Activated T-cell treated with anti-CD3 and anti-CD28 coated beads, Interleukin-2, amount 50 U/mL, for 72 hours (primary cell): Measurements from ENCODE around the gene KRT14. TPM values are rescaled to one million over a fixed set of nuclear protein-coding genes. Genes with fewer than 3 reads are reported as not detected.
"Not testable (repeated sequence)": the region's sequence is repeated elsewhere in the genome, so short reads cannot be mapped to it uniquely, and the experiment has no call there.

ENCODE experiments used
- ATAC-seq, 2 donors: fragments of 150-1000 bp; cut with Tn5 transposase; replicated peaks in 1 of 2; 2 replicates each; pipeline ENCODE4 v1.10.0; 2021; ENCODE audit warnings: moderate library complexity in 2 of 2, mild to moderate bottlenecking in 1 of 2
- DNase-seq, 2 donors: peaks; one replicate each; pipeline ENCODE4 v3.0.0; 2021 to 2022; ENCODE audit warnings: mixed read lengths in 1 of 2
- H3K27ac Mint-ChIP-seq: one replicate; pipeline ENCODE4 v1.8.0; 2022; ENCODE audit warnings: mild to moderate bottlenecking, moderate library complexity, mixed read lengths
- H3K27me3 Mint-ChIP-seq: one replicate; pipeline ENCODE4 v1.8.0; 2022; ENCODE audit warnings: low read depth, mixed read lengths
- H3K36me3 Mint-ChIP-seq, 2 donors: one replicate each; pipeline ENCODE4 v1.8.0; 2022; ENCODE audit warnings: mixed read lengths in 2 of 2, mild to moderate bottlenecking in 1 of 2; ENCODE audit not compliant: insufficient read depth in 2 of 2
- H3K4me1 Mint-ChIP-seq: one replicate; pipeline ENCODE4 v1.8.0; 2022; ENCODE audit warnings: low read depth, mixed read lengths
- H3K4me3 Mint-ChIP-seq, 2 donors: one replicate each; pipeline ENCODE4 v1.8.0; 2022; ENCODE audit warnings: mild to moderate bottlenecking in 2 of 2, mixed read lengths in 2 of 2, moderate library complexity in 2 of 2
- H3K9me3 Mint-ChIP-seq, 2 donors: one replicate each; pipeline ENCODE4 v1.8.0; 2022; ENCODE audit warnings: mixed read lengths in 2 of 2
- total RNA-seq, 2 donors: library from RNA; stranded (reverse); gene quantifications; one replicate each; pipeline ENCODE4 v1.2.3, GENCODE V29; 2022

Gene KRT14
- total RNA-seq, 2 donors from 2014 or later, result not detected

DNA sequence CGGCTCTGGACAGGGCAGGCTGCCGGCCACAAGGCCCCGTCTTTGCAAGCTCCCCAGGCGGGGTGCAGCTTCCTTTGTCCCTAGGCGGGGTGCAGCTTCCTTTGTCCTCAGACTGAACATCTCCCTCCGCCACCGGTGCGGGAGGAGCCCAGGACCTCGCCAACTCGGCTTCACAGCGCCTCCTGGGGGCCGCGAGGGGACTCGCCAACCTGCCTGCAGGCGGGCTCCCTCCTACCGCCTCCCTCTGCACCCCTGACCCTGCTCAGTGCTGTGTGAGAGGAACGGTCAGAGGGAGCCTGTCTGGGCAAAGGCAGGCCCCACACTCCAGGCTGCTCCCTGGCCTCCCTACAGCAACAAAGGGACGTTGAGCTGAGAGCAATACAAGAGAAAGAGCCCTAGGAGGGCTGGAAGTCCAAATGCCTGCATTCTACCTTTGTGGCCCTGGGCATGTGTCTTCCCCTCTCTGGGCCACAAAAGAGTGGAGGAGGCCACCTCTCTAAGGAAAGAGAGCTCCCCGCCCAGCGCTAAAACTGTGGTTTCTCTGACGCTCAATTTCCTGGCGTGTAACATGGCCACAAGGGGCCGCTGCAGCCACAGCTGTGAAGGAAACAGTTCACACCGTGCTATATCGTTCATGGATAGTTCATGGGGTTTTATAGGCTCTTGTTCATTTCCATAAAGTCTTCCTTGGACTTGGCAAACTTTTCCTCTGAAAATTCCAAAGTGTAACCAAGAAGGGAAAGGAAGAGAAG, 37.7 kb downstream of the KRT14 start:
- Mint-ChIP-seq H3K4me3 (peak overlapping the region; percentile 61 to 77), H3K4me1 (peaks cover 37% of the 10 kb centered on the region), H3K9me3 (peaks cover 0 to 3% of the 10 kb centered on the region in 2 donors), H3K27ac (no peak overlapping the region), H3K27me3 (peaks cover 34% of the 10 kb centered on the region), H3K36me3 (peaks cover 3% of the 10 kb centered on the region in 2 donors)
- DNase-seq (peak; percentile 86), ATAC-seq (peak; percentile 75 to 78)

DNA sequence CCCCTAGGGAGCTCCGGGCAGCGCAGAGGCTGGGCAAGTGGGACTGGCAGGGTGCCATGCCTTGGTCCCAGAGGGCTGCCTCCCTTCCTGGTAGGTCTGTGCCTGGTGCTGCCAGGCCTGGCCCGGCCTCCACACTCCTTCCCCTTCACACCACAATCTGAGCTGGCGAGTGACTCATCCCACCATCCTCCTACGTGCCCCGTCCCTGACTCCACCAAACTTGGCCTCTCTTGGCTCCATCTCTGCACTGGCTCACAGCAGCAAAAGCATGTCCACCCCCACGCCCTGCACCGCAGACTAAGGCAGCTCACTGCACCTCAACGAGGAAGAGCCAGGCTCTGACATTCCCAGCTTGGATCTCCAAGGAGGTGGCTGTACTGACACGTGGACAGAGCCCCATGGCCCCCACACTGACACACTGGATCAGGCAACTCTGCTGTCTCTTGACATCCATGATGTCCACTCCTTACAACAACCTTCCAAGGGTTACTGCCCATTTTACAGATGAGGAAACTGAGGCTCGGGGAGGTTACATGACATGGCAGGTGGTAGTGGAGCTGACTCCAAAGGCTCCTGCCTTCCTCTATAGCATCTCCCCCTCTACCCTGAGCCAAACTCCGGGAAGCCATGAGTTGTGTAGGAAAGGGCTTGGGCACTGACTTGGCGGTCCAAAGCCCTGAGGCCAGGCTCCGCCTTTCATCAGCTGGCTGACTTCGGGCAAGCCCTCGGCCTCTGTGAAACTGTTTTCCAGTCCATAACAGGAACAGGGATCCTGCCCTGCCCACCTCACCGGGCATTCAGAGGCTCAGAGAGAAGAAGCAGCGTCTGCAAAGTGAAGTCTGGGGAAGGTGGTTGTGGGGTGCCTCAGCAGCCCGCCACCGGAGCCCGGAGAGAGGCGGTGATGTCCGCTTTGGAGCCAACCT, 38.5 kb downstream of the KRT14 start:
- Mint-ChIP-seq H3K27me3 (peaks cover 25% of the 10 kb centered on the region), H3K4me3 (peak overlapping the region; percentile 61 to 77), H3K9me3 (peaks cover 0 to 3% of the 10 kb centered on the region in 2 donors), H3K4me1 (peaks cover 33% of the 10 kb centered on the region), H3K36me3 (peaks cover 3% of the 10 kb centered on the region in 2 donors), H3K27ac (no peak overlapping the region)
- ATAC-seq (peak; percentile 90 to 92), DNase-seq (peak; percentile 83 to 88)

GRCh38 chr17:41547378-41547841, 39.3 kb downstream of the KRT14 start:
- H3K27me3 Mint-ChIP-seq, result peaks cover 18% of the 10 kb centered on the region
- DNase-seq (no peak), ATAC-seq (no peak)
- peak overlapping the region in 1 of 2 donors; percentile 77 for H3K4me3 Mint-ChIP-seq
- peaks cover 0 to 3% of the 10 kb centered on the region in 2 donors for H3K9me3 Mint-ChIP-seq
- peaks cover 3% of the 10 kb centered on the region in 2 donors for H3K36me3 Mint-ChIP-seq
- H3K27ac Mint-ChIP-seq, result no peak overlapping the region
- peaks cover 27% of the 10 kb centered on the region for H3K4me1 Mint-ChIP-seq

- DNase-seq (no peak), ATAC-seq (no peak)
- Mint-ChIP-seq H3K27me3 (peaks cover 16% of the 10 kb centered on the region), H3K9me3 (peaks cover 0 to 3% of the 10 kb centered on the region in 2 donors), H3K36me3 (peaks cover 3% of the 10 kb centered on the region in 2 donors), H3K4me3 (no peak overlapping the region), H3K4me1 (peaks cover 27% of the 10 kb centered on the region), H3K27ac (no peak overlapping the region)
Observed at GRCh38 chr17:41546819-41547218, 39.9 kb downstream of the KRT14 start.

DNA sequence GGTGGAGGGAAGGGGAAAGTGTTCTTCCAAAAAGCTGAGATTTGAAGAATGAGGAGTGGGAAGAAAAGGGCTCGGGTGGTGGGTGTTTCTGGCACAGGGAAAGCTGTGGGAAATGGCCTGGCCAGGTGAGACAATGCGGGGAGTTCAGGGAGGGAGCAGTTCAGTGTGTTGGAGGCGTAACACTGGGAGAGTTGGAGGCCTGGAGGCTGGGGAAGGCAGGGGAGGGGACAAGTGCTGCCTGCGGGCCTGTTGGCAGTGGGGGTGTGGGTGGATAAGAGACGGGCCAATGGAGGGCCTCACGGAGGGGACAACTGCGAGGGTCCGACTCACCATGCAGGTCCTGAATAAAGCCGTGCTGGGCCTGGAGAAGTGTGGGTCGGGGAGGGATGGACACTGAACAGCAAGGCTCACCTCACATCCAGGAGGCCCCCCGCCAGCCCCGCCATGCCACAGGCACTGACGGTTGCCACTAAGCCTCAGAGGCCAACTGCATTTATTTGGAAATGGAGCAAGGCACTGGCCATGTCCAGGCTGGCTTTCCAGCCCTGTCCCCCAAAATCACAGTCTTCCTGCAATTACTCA, 40.8 kb downstream of the KRT14 start:
- H3K9me3 Mint-ChIP-seq, result peaks cover 0 to 3% of the 10 kb centered on the region in 2 donors
- peaks cover 3% of the 10 kb centered on the region in 2 donors for H3K36me3 Mint-ChIP-seq
- peaks cover 10% of the 10 kb centered on the region for H3K27me3 Mint-ChIP-seq
- DNase-seq (no peak), ATAC-seq (no peak)
- no peak overlapping the region for H3K4me3 Mint-ChIP-seq
- no peak overlapping the region for H3K27ac Mint-ChIP-seq
- H3K4me1 Mint-ChIP-seq, result peaks cover 27% of the 10 kb centered on the region

- Mint-ChIP-seq H3K36me3 (peaks cover 3% of the 10 kb centered on the region in 2 donors), H3K27ac (no peak overlapping the region), H3K4me3 (no peak overlapping the region), H3K9me3 (peaks cover 0 to 3% of the 10 kb centered on the region in 2 donors), H3K27me3 (peaks cover 10% of the 10 kb centered on the region), H3K4me1 (peaks cover 27% of the 10 kb centered on the region)
- no peak for ATAC-seq
- DNase-seq, result no peak
Observed at GRCh38 chr17:41544935-41545334, 41.8 kb downstream of the KRT14 start.

- Mint-ChIP-seq H3K27me3 (peaks cover 10% of the 10 kb centered on the region), H3K4me1 (peaks cover 25% of the 10 kb centered on the region), H3K36me3 (peaks cover 3% of the 10 kb centered on the region in 2 donors), H3K9me3 (peaks cover 0 to 3% of the 10 kb centered on the region in 2 donors), H3K4me3 (no peak overlapping the region), H3K27ac (no peak overlapping the region)
- ATAC-seq (no peak), DNase-seq (no peak)
Observed at GRCh38 chr17:41544491-41544892, 42.2 kb downstream of the KRT14 start.

DNA sequence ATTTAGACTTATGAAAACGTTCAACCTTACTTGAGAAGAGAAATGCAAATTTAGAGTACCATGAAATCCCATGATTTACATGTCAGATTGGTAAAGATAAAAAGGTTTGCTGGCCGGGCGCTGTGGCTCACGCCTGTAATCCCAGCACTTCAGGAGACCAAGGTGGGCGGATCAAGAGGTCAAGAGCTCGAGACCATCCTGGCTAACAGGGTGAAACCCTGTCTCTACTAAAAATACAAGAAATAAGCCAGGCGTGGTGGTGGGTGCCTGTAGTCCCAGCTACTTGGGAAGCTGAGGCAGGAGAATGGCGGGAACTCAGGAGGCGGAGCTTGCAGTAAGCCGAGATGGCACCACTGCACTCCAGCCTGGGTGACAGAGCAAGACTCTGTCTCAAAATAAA, 43.9 kb downstream of the KRT14 start:
- not testable (repeated sequence) for H3K36me3 Mint-ChIP-seq, H3K9me3 Mint-ChIP-seq, H3K4me1 Mint-ChIP-seq, H3K27ac Mint-ChIP-seq, DNase-seq, H3K4me3 Mint-ChIP-seq, ATAC-seq
- peaks cover 10% of the 10 kb centered on the region for H3K27me3 Mint-ChIP-seq

GRCh38 chr17:41542357-41542756, 44.3 kb downstream of the KRT14 start:
- Mint-ChIP-seq H3K9me3 (peaks cover 0 to 3% of the 10 kb centered on the region in 2 donors), H3K36me3 (peaks cover 2 to 3% of the 10 kb centered on the region in 2 donors), H3K4me1 (peaks cover 4% of the 10 kb centered on the region), H3K27ac (no peak overlapping the region), H3K4me3 (no peak overlapping the region), H3K27me3 (peaks cover 8% of the 10 kb centered on the region)
- DNase-seq, result no peak
- no peak for ATAC-seq

- Mint-ChIP-seq H3K27ac (no peak overlapping the region), H3K9me3 (no peaks in the 10 kb centered on the region), H3K27me3 (peaks cover 10% of the 10 kb centered on the region), H3K4me1 (no peaks in the 10 kb centered on the region), H3K4me3 (no peak overlapping the region), H3K36me3 (no peaks in the 10 kb centered on the region)
- DNase-seq (no peak), ATAC-seq (no peak)
Observed at GRCh38 chr17:41540921-41541625, 45.6 kb downstream of the KRT14 start.

GRCh38 chr17:41539979-41540701, 46.6 kb downstream of the KRT14 start:
- DNase-seq (no peak), ATAC-seq (no peak)
- Mint-ChIP-seq H3K4me1 (no peaks in the 10 kb centered on the region), H3K27me3 (peaks cover 10% of the 10 kb centered on the region), H3K4me3 (no peak overlapping the region), H3K27ac (no peak overlapping the region), H3K36me3 (no peaks in the 10 kb centered on the region), H3K9me3 (no peaks in the 10 kb centered on the region)

GRCh38 chr17:41539071-41539492, 47.6 kb downstream of the KRT14 start:
- no peaks in the 10 kb centered on the region for H3K9me3 Mint-ChIP-seq
- H3K27ac Mint-ChIP-seq, result no peak overlapping the region
- peaks cover 10% of the 10 kb centered on the region for H3K27me3 Mint-ChIP-seq
- H3K4me3 Mint-ChIP-seq, result no peak overlapping the region
- H3K4me1 Mint-ChIP-seq, result no peaks in the 10 kb centered on the region
- H3K36me3 Mint-ChIP-seq, result no peaks in the 10 kb centered on the region
- DNase-seq (no peak), ATAC-seq (no peak)
